ENCODE measurements around the gene MRPS10. TPM values are rescaled to one million over a fixed set of nuclear protein-coding genes. Genes with fewer than 3 reads are reported as not detected.

The MRPS10 gene
- total and polyA plus RNA-seq, 10 of the 15 experiments (the other 5 are each of a cell fraction or from before 2014, with no cell fraction given): 28.5 to 83.3 (median 52.8) TPM

GRCh38 chr6:42217519-42218367 is at the start of gene MRPS10 (continued):
- TF ChIP-seq SMAD5 (IDR thresholded peaks at IDR 0.05; ENCODE audit: low read depth): peak; percentile 73; the same call in 1 of the 2 replicates
- peak; percentile 90 for TF ChIP-seq MXI1 (IDR thresholded peaks at IDR 0.05; ENCODE audit: low read depth, low read length)
- peak; percentile 87 for TF ChIP-seq IKZF1 (conservative IDR thresholded peaks at IDR 0.05)
- TF ChIP-seq NR2C2 (IDR thresholded peaks at IDR 0.05; ENCODE audit: borderline replicate concordance, control insufficient read depth, insufficient read length, low read depth): peak; percentile 94
- TF ChIP-seq TAF1 (IDR thresholded peaks at IDR 0.05; ENCODE audit: borderline replicate concordance, low read depth, low read length): peak; percentile 99
- peak; percentile 48; the same call in 1 of the 2 replicates for TF ChIP-seq LARP7 (IDR thresholded peaks at IDR 0.05)
- TF ChIP-seq, protein P1, sequence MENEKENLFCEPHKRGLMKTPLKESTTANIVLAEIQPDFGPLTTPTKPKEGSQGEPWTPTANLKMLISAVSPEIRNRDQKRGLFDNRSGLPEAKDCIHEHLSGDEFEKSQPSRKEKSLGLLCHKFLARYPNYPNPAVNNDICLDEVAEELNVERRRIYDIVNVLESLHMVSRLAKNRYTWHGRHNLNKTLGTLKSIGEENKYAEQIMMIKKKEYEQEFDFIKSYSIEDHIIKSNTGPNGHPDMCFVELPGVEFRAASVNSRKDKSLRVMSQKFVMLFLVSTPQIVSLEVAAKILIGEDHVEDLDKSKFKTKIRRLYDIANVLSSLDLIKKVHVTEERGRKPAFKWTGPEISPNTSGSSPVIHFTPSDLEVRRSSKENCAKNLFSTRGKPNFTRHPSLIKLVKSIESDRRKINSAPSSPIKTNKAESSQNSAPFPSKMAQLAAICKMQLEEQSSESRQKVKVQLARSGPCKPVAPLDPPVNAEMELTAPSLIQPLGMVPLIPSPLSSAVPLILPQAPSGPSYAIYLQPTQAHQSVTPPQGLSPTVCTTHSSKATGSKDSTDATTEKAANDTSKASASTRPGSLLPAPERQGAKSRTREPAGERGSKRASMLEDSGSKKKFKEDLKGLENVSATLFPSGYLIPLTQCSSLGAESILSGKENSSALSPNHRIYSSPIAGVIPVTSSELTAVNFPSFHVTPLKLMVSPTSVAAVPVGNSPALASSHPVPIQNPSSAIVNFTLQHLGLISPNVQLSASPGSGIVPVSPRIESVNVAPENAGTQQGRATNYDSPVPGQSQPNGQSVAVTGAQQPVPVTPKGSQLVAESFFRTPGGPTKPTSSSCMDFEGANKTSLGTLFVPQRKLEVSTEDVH (IDR thresholded peaks at IDR 0.05; ENCODE audit: low read depth, partially characterized antibody): peak; percentile 77
- TF ChIP-seq, protein P2, sequence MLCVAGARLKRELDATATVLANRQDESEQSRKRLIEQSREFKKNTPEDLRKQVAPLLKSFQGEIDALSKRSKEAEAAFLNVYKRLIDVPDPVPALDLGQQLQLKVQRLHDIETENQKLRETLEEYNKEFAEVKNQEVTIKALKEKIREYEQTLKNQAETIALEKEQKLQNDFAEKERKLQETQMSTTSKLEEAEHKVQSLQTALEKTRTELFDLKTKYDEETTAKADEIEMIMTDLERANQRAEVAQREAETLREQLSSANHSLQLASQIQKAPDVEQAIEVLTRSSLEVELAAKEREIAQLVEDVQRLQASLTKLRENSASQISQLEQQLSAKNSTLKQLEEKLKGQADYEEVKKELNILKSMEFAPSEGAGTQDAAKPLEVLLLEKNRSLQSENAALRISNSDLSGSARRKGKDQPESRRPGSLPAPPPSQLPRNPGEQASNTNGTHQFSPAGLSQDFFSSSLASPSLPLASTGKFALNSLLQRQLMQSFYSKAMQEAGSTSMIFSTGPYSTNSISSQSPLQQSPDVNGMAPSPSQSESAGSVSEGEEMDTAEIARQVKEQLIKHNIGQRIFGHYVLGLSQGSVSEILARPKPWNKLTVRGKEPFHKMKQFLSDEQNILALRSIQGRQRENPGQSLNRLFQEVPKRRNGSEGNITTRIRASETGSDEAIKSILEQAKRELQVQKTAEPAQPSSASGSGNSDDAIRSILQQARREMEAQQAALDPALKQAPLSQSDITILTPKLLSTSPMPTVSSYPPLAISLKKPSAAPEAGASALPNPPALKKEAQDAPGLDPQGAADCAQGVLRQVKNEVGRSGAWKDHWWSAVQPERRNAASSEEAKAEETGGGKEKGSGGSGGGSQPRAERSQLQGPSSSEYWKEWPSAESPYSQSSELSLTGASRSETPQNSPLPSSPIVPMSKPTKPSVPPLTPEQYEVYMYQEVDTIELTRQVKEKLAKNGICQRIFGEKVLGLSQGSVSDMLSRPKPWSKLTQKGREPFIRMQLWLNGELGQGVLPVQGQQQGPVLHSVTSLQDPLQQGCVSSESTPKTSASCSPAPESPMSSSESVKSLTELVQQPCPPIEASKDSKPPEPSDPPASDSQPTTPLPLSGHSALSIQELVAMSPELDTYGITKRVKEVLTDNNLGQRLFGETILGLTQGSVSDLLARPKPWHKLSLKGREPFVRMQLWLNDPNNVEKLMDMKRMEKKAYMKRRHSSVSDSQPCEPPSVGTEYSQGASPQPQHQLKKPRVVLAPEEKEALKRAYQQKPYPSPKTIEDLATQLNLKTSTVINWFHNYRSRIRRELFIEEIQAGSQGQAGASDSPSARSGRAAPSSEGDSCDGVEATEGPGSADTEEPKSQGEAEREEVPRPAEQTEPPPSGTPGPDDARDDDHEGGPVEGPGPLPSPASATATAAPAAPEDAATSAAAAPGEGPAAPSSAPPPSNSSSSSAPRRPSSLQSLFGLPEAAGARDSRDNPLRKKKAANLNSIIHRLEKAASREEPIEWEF (IDR thresholded peaks at IDR 0.05; ENCODE audit: insufficient replicate concordance, low read depth, low read length): no peak
- peak; percentile 73; the same call in 1 of the 2 replicates for TF ChIP-seq SREBF1 (IDR thresholded peaks at IDR 0.05; ENCODE audit: low read length)
- TF ChIP-seq BACH1 (IDR thresholded peaks at IDR 0.05; ENCODE audit: borderline replicate concordance): 0 out of 2 replicates have a peak, but pooled peaks have one; percentile 26
- TF ChIP-seq RB1 (IDR thresholded peaks at IDR 0.05; ENCODE audit: borderline replicate concordance): peak; percentile 69; the same call in 1 of the 2 replicates
- peak; percentile 97 for TF ChIP-seq POLR2A (IDR thresholded peaks at IDR 0.05; ENCODE audit: low read depth, low read length)
- 0 out of 2 replicates have a peak, but pooled peaks have one; percentile 55 for TF ChIP-seq HSF1 (IDR thresholded peaks at IDR 0.05; ENCODE audit: low read depth, low read length)
- TF ChIP-seq NR2F1 (conservative IDR thresholded peaks at IDR 0.05): 0 out of 2 replicates have a peak, but pooled peaks have one; percentile 59

Measured in GM12878 (cell line).